ENCODE measurements around the gene SORBS1.

Gene SORBS1

GRCh38 chr10:95401704-95402469 lies 159.3 kb downstream of the SORBS1 start (continued):
- TF ChIP-seq ZNF70 (CRISPR knock-in tag; IDR thresholded peaks at IDR 0.05) = no peak

GRCh38 chr10:95400787-95401186 lies 160.4 kb downstream of the SORBS1 start:
- no peak for ATAC-seq
- no peak for TF ChIP-seq GLIS3 (CRISPR knock-in tag; IDR thresholded peaks at IDR 0.05)
- TF ChIP-seq ZNF565 (CRISPR knock-in tag; conservative IDR thresholded peaks at IDR 0.05; ENCODE audit: low read depth) = no peak
- TF ChIP-seq ZNF70 (CRISPR knock-in tag; IDR thresholded peaks at IDR 0.05) = no peak
- no peak for TF ChIP-seq ISL1 (CRISPR knock-in tag; IDR thresholded peaks at IDR 0.05)
- TF ChIP-seq ZNF8 (CRISPR knock-in tag; IDR thresholded peaks at IDR 0.05) = no peak
- TF ChIP-seq ZC3H10 (CRISPR knock-in tag; IDR thresholded peaks at IDR 0.05) = no peak
- TF ChIP-seq ZFP3 (CRISPR knock-in tag; IDR thresholded peaks at IDR 0.05) = no peak
- TF ChIP-seq, protein P1, sequence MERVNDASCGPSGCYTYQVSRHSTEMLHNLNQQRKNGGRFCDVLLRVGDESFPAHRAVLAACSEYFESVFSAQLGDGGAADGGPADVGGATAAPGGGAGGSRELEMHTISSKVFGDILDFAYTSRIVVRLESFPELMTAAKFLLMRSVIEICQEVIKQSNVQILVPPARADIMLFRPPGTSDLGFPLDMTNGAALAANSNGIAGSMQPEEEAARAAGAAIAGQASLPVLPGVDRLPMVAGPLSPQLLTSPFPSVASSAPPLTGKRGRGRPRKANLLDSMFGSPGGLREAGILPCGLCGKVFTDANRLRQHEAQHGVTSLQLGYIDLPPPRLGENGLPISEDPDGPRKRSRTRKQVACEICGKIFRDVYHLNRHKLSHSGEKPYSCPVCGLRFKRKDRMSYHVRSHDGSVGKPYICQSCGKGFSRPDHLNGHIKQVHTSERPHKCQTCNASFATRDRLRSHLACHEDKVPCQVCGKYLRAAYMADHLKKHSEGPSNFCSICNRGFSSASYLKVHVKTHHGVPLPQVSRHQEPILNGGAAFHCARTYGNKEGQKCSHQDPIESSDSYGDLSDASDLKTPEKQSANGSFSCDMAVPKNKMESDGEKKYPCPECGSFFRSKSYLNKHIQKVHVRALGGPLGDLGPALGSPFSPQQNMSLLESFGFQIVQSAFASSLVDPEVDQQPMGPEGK (CRISPR knock-in tag; IDR thresholded peaks at IDR 0.05; ENCODE audit: borderline replicate concordance) = no peak
- TF ChIP-seq RARB (CRISPR knock-in tag; IDR thresholded peaks at IDR 0.05) = no peak
- no peak for TF ChIP-seq OSR1 (CRISPR knock-in tag; IDR thresholded peaks at IDR 0.05)
- no peak for TF ChIP-seq SNAI2 (CRISPR knock-in tag; IDR thresholded peaks at IDR 0.05)
- no peak for TF ChIP-seq ARNTL (CRISPR knock-in tag; IDR thresholded peaks at IDR 0.05; ENCODE audit: borderline replicate concordance, low read depth)
- TF ChIP-seq POU6F1 (CRISPR knock-in tag; IDR thresholded peaks at IDR 0.05; ENCODE audit: borderline replicate concordance, low read depth) = no peak
- TF ChIP-seq, protein P2, sequence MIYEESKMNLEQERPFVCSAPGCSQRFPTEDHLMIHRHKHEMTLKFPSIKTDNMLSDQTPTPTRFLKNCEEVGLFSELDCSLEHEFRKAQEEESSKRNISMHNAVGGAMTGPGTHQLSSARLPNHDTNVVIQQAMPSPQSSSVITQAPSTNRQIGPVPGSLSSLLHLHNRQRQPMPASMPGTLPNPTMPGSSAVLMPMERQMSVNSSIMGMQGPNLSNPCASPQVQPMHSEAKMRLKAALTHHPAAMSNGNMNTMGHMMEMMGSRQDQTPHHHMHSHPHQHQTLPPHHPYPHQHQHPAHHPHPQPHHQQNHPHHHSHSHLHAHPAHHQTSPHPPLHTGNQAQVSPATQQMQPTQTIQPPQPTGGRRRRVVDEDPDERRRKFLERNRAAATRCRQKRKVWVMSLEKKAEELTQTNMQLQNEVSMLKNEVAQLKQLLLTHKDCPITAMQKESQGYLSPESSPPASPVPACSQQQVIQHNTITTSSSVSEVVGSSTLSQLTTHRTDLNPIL (CRISPR knock-in tag; IDR thresholded peaks at IDR 0.05; ENCODE audit: low read depth) = no peak
- TF ChIP-seq TOX (CRISPR knock-in tag; IDR thresholded peaks at IDR 0.05; ENCODE audit: borderline replicate concordance) = no peak
- TF ChIP-seq CSDC2 (CRISPR knock-in tag; IDR thresholded peaks at IDR 0.05) = no peak
- TF ChIP-seq, protein P3, sequence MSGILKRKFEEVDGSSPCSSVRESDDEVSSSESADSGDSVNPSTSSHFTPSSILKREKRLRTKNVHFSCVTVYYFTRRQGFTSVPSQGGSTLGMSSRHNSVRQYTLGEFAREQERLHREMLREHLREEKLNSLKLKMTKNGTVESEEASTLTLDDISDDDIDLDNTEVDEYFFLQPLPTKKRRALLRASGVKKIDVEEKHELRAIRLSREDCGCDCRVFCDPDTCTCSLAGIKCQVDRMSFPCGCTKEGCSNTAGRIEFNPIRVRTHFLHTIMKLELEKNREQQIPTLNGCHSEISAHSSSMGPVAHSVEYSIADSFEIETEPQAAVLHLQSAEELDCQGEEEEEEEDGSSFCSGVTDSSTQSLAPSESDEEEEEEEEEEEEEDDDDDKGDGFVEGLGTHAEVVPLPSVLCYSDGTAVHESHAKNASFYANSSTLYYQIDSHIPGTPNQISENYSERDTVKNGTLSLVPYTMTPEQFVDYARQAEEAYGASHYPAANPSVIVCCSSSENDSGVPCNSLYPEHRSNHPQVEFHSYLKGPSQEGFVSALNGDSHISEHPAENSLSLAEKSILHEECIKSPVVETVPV (CRISPR knock-in tag; IDR thresholded peaks at IDR 0.05) = no peak
- TF ChIP-seq ESRRG (CRISPR knock-in tag; IDR thresholded peaks at IDR 0.05) = no peak
- no peak for TF ChIP-seq PPARA (CRISPR knock-in tag; IDR thresholded peaks at IDR 0.05; ENCODE audit: borderline replicate concordance)

GRCh38 chr10:95399183-95399582 lies 162.0 kb downstream of the SORBS1 start:
- ATAC-seq = no peak
- TF ChIP-seq ZNF8 (CRISPR knock-in tag; IDR thresholded peaks at IDR 0.05) (no peak), POU6F1 (CRISPR knock-in tag; IDR thresholded peaks at IDR 0.05; ENCODE audit: borderline replicate concordance, low read depth) (no peak), ZNF70 (CRISPR knock-in tag; IDR thresholded peaks at IDR 0.05) (no peak), OSR1 (CRISPR knock-in tag; IDR thresholded peaks at IDR 0.05) (no peak), RARB (CRISPR knock-in tag; IDR thresholded peaks at IDR 0.05) (no peak), ZNF565 (CRISPR knock-in tag; conservative IDR thresholded peaks at IDR 0.05; ENCODE audit: low read depth) (no peak), TSHZ2 (CRISPR knock-in tag; IDR thresholded peaks at IDR 0.05) (no peak), ISL1 (CRISPR knock-in tag; IDR thresholded peaks at IDR 0.05) (no peak), PPARA (CRISPR knock-in tag; IDR thresholded peaks at IDR 0.05; ENCODE audit: borderline replicate concordance) (no peak), BACH2 (CRISPR knock-in tag; IDR thresholded peaks at IDR 0.05; ENCODE audit: borderline replicate concordance) (no peak), CSDC2 (CRISPR knock-in tag; IDR thresholded peaks at IDR 0.05) (no peak), TOX (CRISPR knock-in tag; IDR thresholded peaks at IDR 0.05; ENCODE audit: borderline replicate concordance) (no peak), TCF4 (CRISPR knock-in tag; IDR thresholded peaks at IDR 0.05; ENCODE audit: borderline replicate concordance) (no peak), SNAI2 (CRISPR knock-in tag; IDR thresholded peaks at IDR 0.05) (no peak), GLIS3 (CRISPR knock-in tag; IDR thresholded peaks at IDR 0.05) (no peak), ARNTL (CRISPR knock-in tag; IDR thresholded peaks at IDR 0.05; ENCODE audit: borderline replicate concordance, low read depth) (no peak)
- TF ChIP-seq, protein P1 (CRISPR knock-in tag; IDR thresholded peaks at IDR 0.05; ENCODE audit: borderline replicate concordance) = no peak

All from SK-N-SH treated with all-trans-retinoic acid at 6 μM for 48 hours (cell line).